ENCODE data around the gene KRTAP10-8.

DNA sequence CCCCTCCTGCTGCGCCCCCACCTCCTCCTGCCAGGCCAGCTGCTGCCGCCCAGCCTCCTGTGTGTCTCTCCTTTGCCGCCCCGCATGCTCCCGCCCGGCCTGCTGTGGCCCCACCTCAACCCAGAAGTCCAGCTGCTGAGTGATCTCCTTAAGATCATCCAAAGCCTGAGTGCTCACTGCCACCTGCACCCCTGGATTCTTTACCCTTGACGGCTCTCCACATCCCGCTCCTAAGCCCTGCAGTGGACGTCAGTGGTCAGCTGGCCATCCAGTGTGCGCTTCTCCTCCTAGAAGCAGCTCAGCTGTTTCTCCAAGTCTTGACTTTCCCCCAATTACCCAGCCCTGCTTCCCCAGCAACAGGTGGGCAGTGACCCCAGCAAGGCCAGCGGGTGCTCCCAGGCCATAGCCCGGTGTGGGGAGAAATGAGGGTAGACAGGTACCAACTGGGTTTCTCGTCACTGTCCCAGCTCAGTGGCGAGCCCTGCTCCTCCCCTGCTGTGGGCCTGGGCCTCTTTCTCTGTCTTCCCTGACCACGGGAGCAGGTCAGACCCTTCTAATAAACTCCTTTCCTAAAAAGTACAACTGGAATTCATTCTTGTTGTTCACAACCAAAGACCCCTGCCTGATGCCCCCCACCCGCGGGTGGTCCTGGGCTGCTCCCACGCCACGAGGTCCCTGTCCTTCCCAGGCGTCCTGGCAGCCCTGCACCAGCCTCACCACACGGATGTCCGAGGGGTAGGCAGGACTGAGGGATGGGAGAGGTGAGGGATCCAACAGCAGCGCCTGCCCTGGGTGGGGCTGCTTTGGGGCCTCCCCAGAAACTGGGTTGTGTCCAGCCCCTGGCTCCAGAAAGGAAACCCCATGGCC is 10.1 kb upstream of the KRTAP10-8 start:
- TF ChIP-seq POLR2A (IDR thresholded peaks at IDR 0.05; ENCODE audit: low read depth, low read length) (no peak), CEBPB (IDR thresholded peaks at IDR 0.05; ENCODE audit: low read depth, low read length) (no peak), BHLHE40 (IDR thresholded peaks at IDR 0.05; ENCODE audit: low read depth, low read length) (no peak)
- TF ChIP-seq, protein P1, sequence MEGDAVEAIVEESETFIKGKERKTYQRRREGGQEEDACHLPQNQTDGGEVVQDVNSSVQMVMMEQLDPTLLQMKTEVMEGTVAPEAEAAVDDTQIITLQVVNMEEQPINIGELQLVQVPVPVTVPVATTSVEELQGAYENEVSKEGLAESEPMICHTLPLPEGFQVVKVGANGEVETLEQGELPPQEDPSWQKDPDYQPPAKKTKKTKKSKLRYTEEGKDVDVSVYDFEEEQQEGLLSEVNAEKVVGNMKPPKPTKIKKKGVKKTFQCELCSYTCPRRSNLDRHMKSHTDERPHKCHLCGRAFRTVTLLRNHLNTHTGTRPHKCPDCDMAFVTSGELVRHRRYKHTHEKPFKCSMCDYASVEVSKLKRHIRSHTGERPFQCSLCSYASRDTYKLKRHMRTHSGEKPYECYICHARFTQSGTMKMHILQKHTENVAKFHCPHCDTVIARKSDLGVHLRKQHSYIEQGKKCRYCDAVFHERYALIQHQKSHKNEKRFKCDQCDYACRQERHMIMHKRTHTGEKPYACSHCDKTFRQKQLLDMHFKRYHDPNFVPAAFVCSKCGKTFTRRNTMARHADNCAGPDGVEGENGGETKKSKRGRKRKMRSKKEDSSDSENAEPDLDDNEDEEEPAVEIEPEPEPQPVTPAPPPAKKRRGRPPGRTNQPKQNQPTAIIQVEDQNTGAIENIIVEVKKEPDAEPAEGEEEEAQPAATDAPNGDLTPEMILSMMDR (conservative IDR thresholded peaks at IDR 0.05; ENCODE audit: low read depth, low read length), result no peak
- TF ChIP-seq, protein P2, sequence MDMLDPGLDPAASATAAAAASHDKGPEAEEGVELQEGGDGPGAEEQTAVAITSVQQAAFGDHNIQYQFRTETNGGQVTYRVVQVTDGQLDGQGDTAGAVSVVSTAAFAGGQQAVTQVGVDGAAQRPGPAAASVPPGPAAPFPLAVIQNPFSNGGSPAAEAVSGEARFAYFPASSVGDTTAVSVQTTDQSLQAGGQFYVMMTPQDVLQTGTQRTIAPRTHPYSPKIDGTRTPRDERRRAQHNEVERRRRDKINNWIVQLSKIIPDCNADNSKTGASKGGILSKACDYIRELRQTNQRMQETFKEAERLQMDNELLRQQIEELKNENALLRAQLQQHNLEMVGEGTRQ (IDR thresholded peaks at IDR 0.05; ENCODE audit: low read depth, low read length), result no peak

Data from IMR-90 (cell line).